ENCODE results near the gene NKPD1. TPM values are rescaled to one million over a fixed set of nuclear protein-coding genes. Genes with fewer than 3 reads are reported as not detected.

The NKPD1 gene
- total and polyA plus RNA-seq, 9 of the 15 experiments (the other 6 are each of a cell fraction or from before 2014, with no cell fraction given): 0.03 to 0.09 (median 0.04) TPM; not detected in 5

- H2AFZ ChIP-seq (ENCODE audit: low read depth, low read length): no peak overlapping the region
- TF ChIP-seq BCLAF1 (IDR thresholded peaks at IDR 0.05; ENCODE audit: borderline replicate concordance in 1 of 2, control insufficient read depth in 1 of 2, low read depth in 2 of 2, low read length in 1 of 2) (no peak), MIER1 (IDR thresholded peaks at IDR 0.05; ENCODE audit: low read depth) (no peak), KAT7 (CRISPR knock-in tag; IDR thresholded peaks at IDR 0.05; ENCODE audit: borderline replicate concordance) (no peak), ZBTB33 (CRISPR knock-in tag; IDR thresholded peaks at IDR 0.05) (0 out of 2 replicates have a peak, but pooled peaks have one; percentile 11), PRPF4 (IDR thresholded peaks at IDR 0.05; ENCODE audit: insufficient read depth, low read depth, low read length, poor library complexity, severe bottlenecking) (peak; percentile 16), ZBTB5 (IDR thresholded peaks at IDR 0.05) (no peak), ETS1 (conservative IDR thresholded peaks at IDR 0.05; ENCODE audit: control insufficient read depth, low read depth, low read length) (no peak), TBL1XR1 (IDR thresholded peaks at IDR 0.05; ENCODE audit: low read length in 2 of 2) (no peak)
- H3K4me1 ChIP-seq (replicated peaks in 1 of 2; ENCODE audit: control insufficient read depth in 2 of 2, insufficient read depth in 2 of 2, low read length in 2 of 2): peaks cover 15 to 56% of the 10 kb centered on the region in 2 experiments
- POLR2A ChIA-PET: interaction anchor here (0.9 kb wide), 1 partner anchor 157 kb away, joined by 4 read pairs; no protein-coding TSS in a partner anchor
- H3K27ac ChIP-seq (ENCODE audit: extremely low read depth, low read depth, low read length): no peak overlapping the region
- in situ Hi-C loops (cut with MboI): no loop called here
- CTCF ChIA-PET (ENCODE audit: low intra/inter-chr PET ratio): no interaction called here
- H3K79me2 ChIP-seq (ENCODE audit: control insufficient read depth, insufficient read depth, low read length): no peaks in the 10 kb centered on the region
- WGBS (ENCODE audit: insufficient coverage, low coverage, missing lambda C conversion rate): 96% methylated on average over 48 of the region's 91 CpGs
- H3K27me3 ChIP-seq (ENCODE audit: control insufficient read depth in 2 of 2, insufficient read depth in 2 of 2, low read length in 2 of 2): no peaks in the 10 kb centered on the region
- H3K9me3 ChIP-seq (replicated peaks; ENCODE audit: control insufficient read depth, insufficient read depth, low read depth, low read length): no peaks in the 10 kb centered on the region
- no peak for FAIRE-seq
- H4K20me1 ChIP-seq (replicated peaks; ENCODE audit: control insufficient read depth, insufficient read depth, low read length): peaks cover 8% of the 10 kb centered on the region
- H3K36me3 ChIP-seq (ENCODE audit: control insufficient read depth, insufficient read depth, low read length): no peaks in the 10 kb centered on the region
- peaks cover 5% of the 10 kb centered on the region for H3K9me1 ChIP-seq (ENCODE audit: control insufficient read depth, insufficient read depth, low read length)
- no TSS peak for BruUV-seq (replicated peaks)
- no peak overlapping the region for H3K4me3 ChIP-seq
- H3K4me2 ChIP-seq (ENCODE audit: insufficient read depth, low read length): no peak overlapping the region
- no peak for ATAC-seq
- no peak for DNase-seq (ENCODE audit: extremely low read depth in 1 of 4, low spot score in 3 of 4)
- intact Hi-C loops (cut with micrococcal nuclease): no loop called here
- no peak overlapping the region; a peak in 2 of 4 replicates for H3K9ac ChIP-seq (ENCODE audit: insufficient read depth in 1 of 2, low read depth in 2 of 2, low read length in 2 of 2)
Observed at GRCh38 chr19:45152504-45153338, 8.1 kb downstream of the NKPD1 start.

Measured in K562 (cell line).